HepG2 (cell line): ENCODE data around the gene QSER1. TPM values are rescaled to one million over a fixed set of nuclear protein-coding genes. Genes with fewer than 3 reads are reported as not detected.

ENCODE experiments used
- CHD2 ChIP-seq: IDR thresholded peaks from 2 replicates; pipeline ENCODE4 v1.6.1; 2011; ENCODE audit warnings: low read depth, low read length, improper control_type of control experiment
- FOSL2 ChIP-seq: sonication (generic); formaldehyde crosslinking; IDR thresholded peaks from 2 replicates; pipeline ENCODE4 v1.4.0; 2020; ENCODE audit warnings: missing genetic modification reagents
- KDM5A ChIP-seq: fragments of 200-600 bp; sonication (generic); IDR thresholded peaks from 2 replicates; pipeline ENCODE4 v1.7.0; 2018; ENCODE audit warnings: antibody characterized with exemption, mild to moderate bottlenecking, low read length, borderline replicate concordance
- NCOA5 ChIP-seq: sonication (generic); formaldehyde crosslinking; IDR thresholded peaks from 2 replicates; pipeline ENCODE4 v1.4.0; 2020; ENCODE audit warnings: missing genetic modification reagents
- SKI ChIP-seq: fragments of 450-650 bp; IDR thresholded peaks from one replicate; pipeline ENCODE4 v1.6.1; 2018; ENCODE audit warnings: mild to moderate bottlenecking; ENCODE audit not compliant: partially characterized antibody
- SMAD3 ChIP-seq: sonication (generic); formaldehyde crosslinking; IDR thresholded peaks from 2 replicates; pipeline ENCODE4 v1.4.0; 2020; ENCODE audit warnings: missing genetic modification reagents
- SPEN ChIP-seq: sonication (generic); formaldehyde crosslinking; IDR thresholded peaks from 2 replicates; pipeline ENCODE4 v1.5.1; 2020; ENCODE audit warnings: low read depth, mild to moderate bottlenecking, missing genetic modification reagents
- SRY ChIP-seq: sonication (generic); formaldehyde crosslinking; IDR thresholded peaks from 2 replicates; pipeline ENCODE4 v1.8.0; 2022; ENCODE audit warnings: mild to moderate bottlenecking, missing genetic modification reagents
- ZNF572 ChIP-seq: sonication (generic); formaldehyde crosslinking; IDR thresholded peaks from 2 replicates; pipeline ENCODE4 v1.5.1; 2020; ENCODE audit warnings: mild to moderate bottlenecking, missing genetic modification reagents
- ZNF703 ChIP-seq: sonication (generic); formaldehyde crosslinking; IDR thresholded peaks from 2 replicates; pipeline ENCODE4 v1.5.1; 2020; ENCODE audit warnings: missing genetic modification reagents, mild to moderate bottlenecking, moderate library complexity, borderline replicate concordance
- polyA plus RNA-seq, 8 experiments: library from polyadenylated mRNA; depleted of rRNA in 3 of 8; stranded (reverse) in 7 of 8; unstranded in 1 of 8; fragments of >200 nt; fragmentation: Illumina TruSeq in 4 of 8; extraction: Trizol in 4 of 8; gene quantifications; 2 replicates each; pipeline versions ENCODE4 v1.2.1 to v1.2.3, GENCODE V29; 2011 to 2016; ENCODE audit warnings: low read depth in 4 of 8, missing spikeins in 1 of 8, mixed read lengths in 1 of 8; ENCODE audit not compliant: insufficient read depth in 1 of 8
- total RNA-seq, 5 experiments: library from RNA; depleted of rRNA; stranded (reverse); fragments of >200 nt; fragmentation: Illumina TruSeq; extraction: Trizol; gene quantifications; 2 replicates each; pipeline ENCODE4 v1.2.3, GENCODE V29; 2016; ENCODE audit warnings: low read depth in 1 of 5
- TF ChIP-seq, protein P1 (sequence below): sonication (generic); formaldehyde crosslinking; IDR thresholded peaks from 2 replicates; pipeline ENCODE4 v1.5.1; 2020; ENCODE audit warnings: missing genetic modification reagents, mild to moderate bottlenecking, borderline replicate concordance
- TF ChIP-seq, protein P2 (sequence below), 2 experiments: fragments of 450-650 bp in 1 of 2; sonication (generic) in 1 of 2; formaldehyde crosslinking in 1 of 2; IDR thresholded peaks; 2 replicates each; pipeline versions ENCODE4 v1.6.1 to v1.8.0; 2016 to 2022; ENCODE audit warnings: antibody characterized with exemption in 1 of 2, mild to moderate bottlenecking in 1 of 2, missing genetic modification reagents in 1 of 2
- TF ChIP-seq, protein P3 (sequence below): sonication (generic); formaldehyde crosslinking; IDR thresholded peaks from 2 replicates; pipeline ENCODE4 v1.9.0; 2022; ENCODE audit warnings: missing genetic modification reagents, mild to moderate bottlenecking, borderline replicate concordance
- TF ChIP-seq, protein P4 (sequence below): sonication (generic); formaldehyde crosslinking; IDR thresholded peaks from 2 replicates; pipeline ENCODE4 v1.8.0; 2022; ENCODE audit warnings: mild to moderate bottlenecking, missing genetic modification reagents

QSER1 gene
- total and polyA plus RNA-seq, 2 of the 13 experiments (the other 11 are each of a cell fraction or from before 2014, with no cell fraction given) = 8.9 to 17.3 TPM

DNA sequence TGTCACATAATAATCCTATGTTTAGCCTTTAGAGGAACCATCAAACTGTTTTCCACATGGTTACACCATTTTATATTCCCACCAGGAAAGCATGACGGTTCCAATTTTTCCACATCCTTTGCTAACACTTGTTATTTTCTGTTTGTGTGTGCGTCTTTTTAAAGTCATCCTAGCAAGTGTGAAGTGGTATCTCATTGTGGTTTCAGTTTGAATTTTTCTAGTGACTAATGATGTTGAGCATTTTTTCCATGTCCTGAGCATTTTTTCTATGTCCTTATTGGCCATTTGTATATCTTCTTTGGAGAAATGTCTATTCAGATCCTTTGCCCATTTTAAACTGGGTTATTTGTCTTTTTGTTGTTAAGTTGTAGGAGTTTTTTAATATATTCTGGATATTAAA is 69.4 kb downstream of the QSER1 start (continued):
- TF ChIP-seq, protein P1, sequence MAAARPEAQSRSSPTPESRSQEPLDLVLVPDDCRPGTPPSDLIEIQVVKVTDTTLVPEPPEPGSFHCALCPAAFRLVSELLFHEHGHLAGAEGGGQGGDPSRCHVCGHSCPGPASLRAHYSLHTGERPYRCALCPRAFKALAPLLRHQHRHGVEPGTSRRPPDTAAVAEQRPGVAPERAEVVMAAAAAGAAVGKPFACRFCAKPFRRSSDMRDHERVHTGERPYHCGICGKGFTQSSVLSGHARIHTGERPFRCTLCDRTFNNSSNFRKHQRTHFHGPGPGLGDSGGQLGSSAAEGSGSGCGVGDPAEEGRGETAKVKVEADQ (CRISPR knock-in tag) = no peak
- TF ChIP-seq SKI (no peak), FOSL2 (CRISPR knock-in tag) (no peak), SPEN (CRISPR knock-in tag) (no peak), NCOA5 (CRISPR knock-in tag) (no peak), SRY (no peak), ZNF703 (no peak), KDM5A (no peak), CHD2 (no peak), ZNF572 (CRISPR knock-in tag) (no peak), SMAD3 (no peak)
- TF ChIP-seq, protein P2, sequence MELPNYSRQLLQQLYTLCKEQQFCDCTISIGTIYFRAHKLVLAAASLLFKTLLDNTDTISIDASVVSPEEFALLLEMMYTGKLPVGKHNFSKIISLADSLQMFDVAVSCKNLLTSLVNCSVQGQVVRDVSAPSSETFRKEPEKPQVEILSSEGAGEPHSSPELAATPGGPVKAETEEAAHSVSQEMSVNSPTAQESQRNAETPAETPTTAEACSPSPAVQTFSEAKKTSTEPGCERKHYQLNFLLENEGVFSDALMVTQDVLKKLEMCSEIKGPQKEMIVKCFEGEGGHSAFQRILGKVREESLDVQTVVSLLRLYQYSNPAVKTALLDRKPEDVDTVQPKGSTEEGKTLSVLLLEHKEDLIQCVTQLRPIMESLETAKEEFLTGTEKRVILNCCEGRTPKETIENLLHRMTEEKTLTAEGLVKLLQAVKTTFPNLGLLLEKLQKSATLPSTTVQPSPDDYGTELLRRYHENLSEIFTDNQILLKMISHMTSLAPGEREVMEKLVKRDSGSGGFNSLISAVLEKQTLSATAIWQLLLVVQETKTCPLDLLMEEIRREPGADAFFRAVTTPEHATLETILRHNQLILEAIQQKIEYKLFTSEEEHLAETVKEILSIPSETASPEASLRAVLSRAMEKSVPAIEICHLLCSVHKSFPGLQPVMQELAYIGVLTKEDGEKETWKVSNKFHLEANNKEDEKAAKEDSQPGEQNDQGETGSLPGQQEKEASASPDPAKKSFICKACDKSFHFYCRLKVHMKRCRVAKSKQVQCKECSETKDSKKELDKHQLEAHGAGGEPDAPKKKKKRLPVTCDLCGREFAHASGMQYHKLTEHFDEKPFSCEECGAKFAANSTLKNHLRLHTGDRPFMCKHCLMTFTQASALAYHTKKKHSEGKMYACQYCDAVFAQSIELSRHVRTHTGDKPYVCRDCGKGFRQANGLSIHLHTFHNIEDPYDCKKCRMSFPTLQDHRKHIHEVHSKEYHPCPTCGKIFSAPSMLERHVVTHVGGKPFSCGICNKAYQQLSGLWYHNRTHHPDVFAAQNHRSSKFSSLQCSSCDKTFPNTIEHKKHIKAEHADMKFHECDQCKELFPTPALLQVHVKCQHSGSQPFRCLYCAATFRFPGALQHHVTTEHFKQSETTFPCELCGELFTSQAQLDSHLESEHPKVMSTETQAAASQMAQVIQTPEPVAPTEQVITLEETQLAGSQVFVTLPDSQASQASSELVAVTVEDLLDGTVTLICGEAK (IDR thresholded peaks at IDR 0.05) = no peak
- TF ChIP-seq, protein P2 (CRISPR knock-in tag; IDR thresholded peaks at IDR 0.05) = no peak
- TF ChIP-seq, protein P3, sequence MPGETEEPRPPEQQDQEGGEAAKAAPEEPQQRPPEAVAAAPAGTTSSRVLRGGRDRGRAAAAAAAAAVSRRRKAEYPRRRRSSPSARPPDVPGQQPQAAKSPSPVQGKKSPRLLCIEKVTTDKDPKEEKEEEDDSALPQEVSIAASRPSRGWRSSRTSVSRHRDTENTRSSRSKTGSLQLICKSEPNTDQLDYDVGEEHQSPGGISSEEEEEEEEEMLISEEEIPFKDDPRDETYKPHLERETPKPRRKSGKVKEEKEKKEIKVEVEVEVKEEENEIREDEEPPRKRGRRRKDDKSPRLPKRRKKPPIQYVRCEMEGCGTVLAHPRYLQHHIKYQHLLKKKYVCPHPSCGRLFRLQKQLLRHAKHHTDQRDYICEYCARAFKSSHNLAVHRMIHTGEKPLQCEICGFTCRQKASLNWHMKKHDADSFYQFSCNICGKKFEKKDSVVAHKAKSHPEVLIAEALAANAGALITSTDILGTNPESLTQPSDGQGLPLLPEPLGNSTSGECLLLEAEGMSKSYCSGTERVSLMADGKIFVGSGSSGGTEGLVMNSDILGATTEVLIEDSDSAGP (CRISPR knock-in tag) = no peak
- TF ChIP-seq, protein P4, sequence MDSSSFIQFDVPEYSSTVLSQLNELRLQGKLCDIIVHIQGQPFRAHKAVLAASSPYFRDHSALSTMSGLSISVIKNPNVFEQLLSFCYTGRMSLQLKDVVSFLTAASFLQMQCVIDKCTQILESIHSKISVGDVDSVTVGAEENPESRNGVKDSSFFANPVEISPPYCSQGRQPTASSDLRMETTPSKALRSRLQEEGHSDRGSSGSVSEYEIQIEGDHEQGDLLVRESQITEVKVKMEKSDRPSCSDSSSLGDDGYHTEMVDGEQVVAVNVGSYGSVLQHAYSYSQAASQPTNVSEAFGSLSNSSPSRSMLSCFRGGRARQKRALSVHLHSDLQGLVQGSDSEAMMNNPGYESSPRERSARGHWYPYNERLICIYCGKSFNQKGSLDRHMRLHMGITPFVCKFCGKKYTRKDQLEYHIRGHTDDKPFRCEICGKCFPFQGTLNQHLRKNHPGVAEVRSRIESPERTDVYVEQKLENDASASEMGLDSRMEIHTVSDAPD (CRISPR knock-in tag) = no peak
- TF ChIP-seq, all 625 proteins: peak for 0
